Suprapubic skin (tissue), 4 donors: ENCODE data around the gene SRMS.

Experiments used
- EP300 ChIP-seq: sonication (generic); formaldehyde crosslinking; IDR thresholded peaks from one replicate; pipeline ENCODE4 v1.6.1; 2017; ENCODE audit warnings: antibody characterized with exemption
- POLR2A ChIP-seq, 2 donors: fragments of 450-650 bp; IDR thresholded peaks; one replicate each; pipeline ENCODE4 v1.6.1; 2017; ENCODE audit warnings: antibody characterized with exemption in 2 of 2, mild to moderate bottlenecking in 2 of 2, moderate library complexity in 2 of 2
- POLR2AphosphoS5 ChIP-seq, 3 donors: sonication (generic); formaldehyde crosslinking; IDR thresholded peaks; one replicate each; pipeline ENCODE4 v1.6.1; 2017; ENCODE audit warnings: antibody characterized with exemption in 3 of 3
- TF ChIP-seq, protein P1 (sequence below), 2 donors: fragments of 200-600 bp in 1 of 2; fragments of 450-650 bp in 1 of 2; sonication (generic) in 1 of 2; IDR thresholded peaks; one replicate each; pipeline ENCODE4 v1.5.1; 2016 to 2019; ENCODE audit warnings: antibody characterized with exemption in 2 of 2, mild to moderate bottlenecking in 1 of 2, moderate library complexity in 1 of 2

DNA sequence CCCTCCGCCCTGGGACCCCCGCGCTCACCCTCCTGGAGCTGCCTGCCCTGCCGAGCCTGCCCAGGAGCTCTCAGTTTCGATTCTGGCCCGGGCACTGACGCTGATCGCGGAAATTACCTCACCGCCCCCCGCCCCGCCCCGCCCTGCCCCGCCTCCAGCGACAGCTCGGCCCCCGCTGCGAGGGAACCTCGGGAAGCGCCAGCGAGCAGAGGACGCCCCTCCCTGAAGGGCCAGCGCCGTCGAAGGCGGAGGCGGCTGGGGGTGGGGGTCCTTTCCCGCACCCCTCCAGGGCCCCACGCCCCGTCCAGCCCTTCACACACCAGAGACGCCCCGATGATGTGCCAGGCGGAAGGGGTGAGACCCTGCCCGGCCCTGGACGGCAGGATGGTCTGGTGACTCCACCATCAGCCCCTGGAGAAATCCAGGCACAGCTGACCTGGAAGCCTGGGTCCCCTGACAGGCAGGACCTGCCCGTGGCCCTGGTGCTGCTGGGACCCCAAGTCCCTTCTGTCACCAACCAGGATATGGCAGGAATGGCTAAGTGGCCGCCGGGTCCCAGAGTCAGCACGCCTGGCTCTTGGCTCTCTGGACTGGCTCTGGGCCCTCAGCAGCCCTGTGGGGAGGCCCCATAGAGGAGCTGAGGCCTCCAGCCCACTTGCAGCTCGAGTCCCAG is 26.7 kb upstream of the SRMS start, which contains the start of gene HELZ2:
- TF ChIP-seq POLR2A (IDR thresholded peaks at IDR 0.05) (no peak), EP300 (no peak), POLR2AphosphoS5 (IDR thresholded peaks at IDR 0.05) (no peak)
- TF ChIP-seq, protein P1, sequence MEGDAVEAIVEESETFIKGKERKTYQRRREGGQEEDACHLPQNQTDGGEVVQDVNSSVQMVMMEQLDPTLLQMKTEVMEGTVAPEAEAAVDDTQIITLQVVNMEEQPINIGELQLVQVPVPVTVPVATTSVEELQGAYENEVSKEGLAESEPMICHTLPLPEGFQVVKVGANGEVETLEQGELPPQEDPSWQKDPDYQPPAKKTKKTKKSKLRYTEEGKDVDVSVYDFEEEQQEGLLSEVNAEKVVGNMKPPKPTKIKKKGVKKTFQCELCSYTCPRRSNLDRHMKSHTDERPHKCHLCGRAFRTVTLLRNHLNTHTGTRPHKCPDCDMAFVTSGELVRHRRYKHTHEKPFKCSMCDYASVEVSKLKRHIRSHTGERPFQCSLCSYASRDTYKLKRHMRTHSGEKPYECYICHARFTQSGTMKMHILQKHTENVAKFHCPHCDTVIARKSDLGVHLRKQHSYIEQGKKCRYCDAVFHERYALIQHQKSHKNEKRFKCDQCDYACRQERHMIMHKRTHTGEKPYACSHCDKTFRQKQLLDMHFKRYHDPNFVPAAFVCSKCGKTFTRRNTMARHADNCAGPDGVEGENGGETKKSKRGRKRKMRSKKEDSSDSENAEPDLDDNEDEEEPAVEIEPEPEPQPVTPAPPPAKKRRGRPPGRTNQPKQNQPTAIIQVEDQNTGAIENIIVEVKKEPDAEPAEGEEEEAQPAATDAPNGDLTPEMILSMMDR (IDR thresholded peaks at IDR 0.05), result no peak
